ENCODE data around the gene CWC22.
"Not testable (repeated sequence)": the region's sequence is repeated elsewhere in the genome, so short reads cannot be mapped to it uniquely, and the experiment has no call there.

CWC22 gene

GRCh38 chr2:180003559-180003958 is 3.5 kb downstream of the CWC22 start:
- DNase-seq (ENCODE audit: low spot score): no peak
- FAIRE-seq: no peak

GRCh38 chr2:180003073-180003472 is 4.0 kb downstream of the CWC22 start:
- DNase-seq (ENCODE audit: low spot score): no peak
- FAIRE-seq: no peak

- DNase-seq (ENCODE audit: low spot score): no peak
- no peak for FAIRE-seq
Observed at GRCh38 chr2:180002198-180002770, 4.8 kb downstream of the CWC22 start.

- DNase-seq (ENCODE audit: low spot score): no peak
- no peak for FAIRE-seq
Observed at GRCh38 chr2:180001726-180002125, 5.4 kb downstream of the CWC22 start.

GRCh38 chr2:180000434-180000833 is 6.7 kb downstream of the CWC22 start:
- DNase-seq (ENCODE audit: low spot score) (no peak), FAIRE-seq (no peak)

GRCh38 chr2:179999000-179999399 is 8.1 kb downstream of the CWC22 start:
- no peak for DNase-seq (ENCODE audit: low spot score)
- no peak for FAIRE-seq

GRCh38 chr2:179995741-179996515 is 11.2 kb downstream of the CWC22 start:
- DNase-seq (ENCODE audit: low spot score) (no peak), FAIRE-seq (no peak)

GRCh38 chr2:179991344-179991743 is 15.8 kb downstream of the CWC22 start:
- no peak for DNase-seq (ENCODE audit: low spot score)

GRCh38 chr2:179990676-179991317 is 16.3 kb downstream of the CWC22 start:
- FAIRE-seq (no peak), DNase-seq (ENCODE audit: low spot score) (no peak)

More at GRCh38 chr2:179991344-179991743, 15.8 kb downstream of the CWC22 start:
- no peak for FAIRE-seq

GRCh38 chr2:179987916-179988315 is 19.2 kb downstream of the CWC22 start:
- DNase-seq (ENCODE audit: low spot score) (no peak), FAIRE-seq (no peak)

- no peak for FAIRE-seq
- DNase-seq (ENCODE audit: low spot score): no peak
Observed at GRCh38 chr2:179985163-179985820, 21.8 kb downstream of the CWC22 start.

- FAIRE-seq (no peak), DNase-seq (ENCODE audit: low spot score) (no peak)
Observed at GRCh38 chr2:179983250-179983932, 23.7 kb downstream of the CWC22 start.

GRCh38 chr2:179981085-179981484 is 26.0 kb downstream of the CWC22 start:
- no peak for DNase-seq (ENCODE audit: low spot score)
- no peak for FAIRE-seq

GRCh38 chr2:179974761-179975160 is 32.3 kb downstream of the CWC22 start:
- FAIRE-seq: no peak
- DNase-seq (ENCODE audit: low spot score): no peak

- FAIRE-seq (no peak), DNase-seq (ENCODE audit: low spot score) (no peak)
Observed at GRCh38 chr2:179966778-179967394, 40.2 kb downstream of the CWC22 start.

- DNase-seq (ENCODE audit: low spot score): no peak
- FAIRE-seq: no peak
Observed at GRCh38 chr2:179965291-179966258, 41.5 kb downstream of the CWC22 start.

GRCh38 chr2:179963626-179964025 is 43.5 kb downstream of the CWC22 start:
- FAIRE-seq (no peak), DNase-seq (ENCODE audit: low spot score) (no peak)

- FAIRE-seq; DNase-seq (ENCODE audit: low spot score): not testable (repeated sequence)
Observed at GRCh38 chr2:179958251-179958650, 48.8 kb downstream of the CWC22 start.

GRCh38 chr2:179954026-179954425 is 53.1 kb downstream of the CWC22 start:
- FAIRE-seq (no peak), DNase-seq (ENCODE audit: low spot score) (no peak)

GRCh38 chr2:179953359-179953758 is 53.7 kb downstream of the CWC22 start:
- DNase-seq (ENCODE audit: low spot score) (no peak), FAIRE-seq (no peak)

Measured in urothelium cell line (cell line).